GM19328 (cell line): ENCODE results near the gene CD247.

Experiments used
- ATAC-seq: cut with Tn5 transposase; IDR thresholded peaks from one replicate; pipeline ENCODE4 v1.9.1; 2021; ENCODE audit warnings: mild to moderate bottlenecking, moderate library complexity; ENCODE audit not compliant: unreplicated experiment

Gene CD247

DNA sequence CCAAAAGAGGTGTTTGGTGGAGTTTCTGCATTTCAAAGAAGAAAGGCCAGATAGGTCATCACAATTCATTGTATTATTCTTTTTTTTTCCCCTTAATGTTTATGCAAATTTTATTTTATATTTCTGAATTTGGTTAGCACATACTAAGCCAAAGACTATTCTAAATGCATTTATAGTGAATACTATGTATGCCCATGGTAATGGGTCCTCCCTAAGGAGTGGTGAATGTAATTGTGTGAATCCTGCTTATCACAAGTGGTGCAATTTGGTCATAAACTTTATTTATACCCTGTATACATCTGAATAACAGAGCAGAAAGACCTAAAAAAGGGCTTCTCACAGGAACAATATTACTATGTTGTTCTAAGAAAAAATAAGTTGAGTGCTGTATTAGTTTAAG is 99.1 kb downstream of the CD247 start:
- no peak for ATAC-seq

GRCh38 chr1:167418391-167418790 is 99.9 kb downstream of the CD247 start:
- ATAC-seq, result no peak

DNA sequence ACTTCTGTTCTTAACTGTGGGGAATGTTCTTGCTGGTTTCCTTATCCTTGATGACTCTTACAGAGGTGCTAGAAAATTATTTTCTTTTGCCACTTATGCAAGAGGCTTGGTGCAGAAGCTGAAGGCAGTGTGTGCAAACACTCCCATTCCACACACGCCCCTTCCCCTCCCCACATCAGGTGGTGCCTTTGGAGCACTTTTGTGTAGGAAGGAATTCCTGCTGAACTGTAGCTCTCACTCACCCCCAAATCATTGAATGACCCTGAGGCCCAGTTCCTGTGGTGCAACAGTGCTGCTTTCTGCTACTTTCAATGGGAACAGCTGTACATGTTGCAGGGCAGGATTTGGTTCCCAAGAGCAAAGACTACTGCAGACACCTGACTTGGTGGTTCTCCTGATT is 101.8 kb downstream of the CD247 start:
- no peak for ATAC-seq

DNA sequence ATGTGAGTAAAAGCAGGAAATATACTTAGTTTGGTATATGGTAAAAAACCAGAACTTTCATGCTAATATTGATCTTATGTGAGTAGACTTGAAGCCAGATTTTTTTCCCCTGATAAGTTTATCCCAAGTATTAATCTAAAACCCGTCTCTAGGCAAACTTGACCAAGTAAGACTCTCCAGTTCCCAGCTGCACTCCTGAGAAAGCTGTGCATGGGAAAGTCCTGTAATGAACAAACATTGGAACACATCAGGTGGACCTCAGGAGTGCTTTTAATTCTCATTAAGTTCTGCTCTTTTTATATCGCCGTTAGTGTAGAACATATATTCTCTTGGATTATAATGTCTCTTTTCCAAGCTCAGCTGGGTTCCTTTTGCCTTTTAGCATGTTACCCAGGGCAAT is 105.0 kb downstream of the CD247 start:
- no peak for ATAC-seq

GRCh38 chr1:167412920-167413319 is 105.4 kb downstream of the CD247 start:
- no peak for ATAC-seq

- no peak for ATAC-seq
These were observed 106.3 kb downstream of the CD247 start for GRCh38 chr1:167412072-167412471.

DNA sequence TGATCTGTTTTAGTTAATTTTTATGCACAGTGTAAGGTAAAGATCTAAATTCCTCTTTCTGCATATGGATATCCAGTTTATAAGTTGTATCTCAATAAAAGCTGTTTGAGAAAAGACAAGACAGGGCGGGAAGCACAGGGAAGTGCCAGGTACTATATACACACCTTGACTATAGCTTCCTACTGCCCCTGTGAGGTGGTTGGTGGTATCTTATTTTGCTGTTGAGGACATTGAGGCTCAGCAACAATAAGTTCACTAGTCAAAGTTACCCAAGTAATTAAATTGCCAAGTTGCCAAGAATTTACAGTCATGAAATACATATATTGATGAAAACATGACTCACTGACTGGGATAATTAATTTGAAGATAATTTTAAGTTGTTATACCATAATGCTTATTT is 109.1 kb downstream of the CD247 start:
- ATAC-seq, result no peak

GRCh38 chr1:167408355-167408754 is 110.0 kb downstream of the CD247 start:
- ATAC-seq, result no peak

DNA sequence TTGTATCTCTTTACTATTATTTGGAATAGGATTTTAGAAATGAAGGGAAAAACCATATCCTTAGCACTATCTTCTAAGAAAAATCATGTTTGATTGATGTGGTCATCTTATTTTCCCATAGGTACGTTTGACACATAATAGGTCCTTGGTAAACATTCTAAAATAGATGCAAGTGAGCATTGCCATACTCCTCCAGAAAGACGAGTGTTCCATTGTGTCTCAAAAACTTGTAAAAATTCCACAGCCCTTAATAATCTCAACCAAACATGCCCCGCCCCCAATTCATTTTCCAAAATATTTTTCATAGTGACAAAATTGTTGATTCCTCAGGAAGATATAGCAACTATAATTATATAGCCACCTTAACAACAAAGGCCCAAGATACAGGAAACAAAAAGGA is 113.4 kb downstream of the CD247 start:
- no peak for ATAC-seq

DNA sequence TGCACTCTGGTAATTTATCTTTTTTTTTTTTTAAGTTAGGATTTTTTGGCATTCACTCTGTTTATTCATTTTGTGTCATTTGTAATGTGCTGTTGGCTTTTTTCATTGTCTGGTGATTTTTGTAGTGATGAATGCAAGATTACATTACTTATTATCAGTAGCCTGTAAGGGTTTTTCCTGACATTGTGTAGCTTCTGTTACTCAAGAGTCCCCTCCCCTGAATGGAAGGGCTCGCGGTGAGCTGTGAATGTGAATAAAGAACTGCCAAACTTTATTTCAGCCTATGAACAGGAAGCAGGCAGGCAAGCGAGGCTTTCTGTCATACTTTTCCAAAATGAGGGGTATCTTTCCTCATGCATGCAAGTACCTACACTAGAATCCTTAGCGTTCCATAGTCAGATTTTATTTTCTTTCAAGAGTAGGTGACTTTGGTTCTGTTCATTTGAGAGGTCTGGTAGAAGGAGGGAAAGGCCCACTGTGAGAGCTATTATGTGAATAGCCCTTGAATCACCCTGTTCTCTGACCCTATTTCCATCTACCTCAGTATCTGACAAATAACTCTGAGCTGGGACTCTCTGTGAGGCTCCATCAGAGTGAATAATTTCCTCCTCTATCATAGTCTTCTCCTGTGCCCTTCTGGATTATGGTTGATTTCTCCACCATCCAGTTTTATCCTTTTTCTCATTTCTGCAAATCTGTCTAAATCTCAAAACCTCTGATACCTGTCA is 114.0 kb downstream of the CD247 start:
- no peak for ATAC-seq

GRCh38 chr1:167401260-167401873 is 117.0 kb downstream of the CD247 start:
- ATAC-seq, result peak; percentile 57

DNA sequence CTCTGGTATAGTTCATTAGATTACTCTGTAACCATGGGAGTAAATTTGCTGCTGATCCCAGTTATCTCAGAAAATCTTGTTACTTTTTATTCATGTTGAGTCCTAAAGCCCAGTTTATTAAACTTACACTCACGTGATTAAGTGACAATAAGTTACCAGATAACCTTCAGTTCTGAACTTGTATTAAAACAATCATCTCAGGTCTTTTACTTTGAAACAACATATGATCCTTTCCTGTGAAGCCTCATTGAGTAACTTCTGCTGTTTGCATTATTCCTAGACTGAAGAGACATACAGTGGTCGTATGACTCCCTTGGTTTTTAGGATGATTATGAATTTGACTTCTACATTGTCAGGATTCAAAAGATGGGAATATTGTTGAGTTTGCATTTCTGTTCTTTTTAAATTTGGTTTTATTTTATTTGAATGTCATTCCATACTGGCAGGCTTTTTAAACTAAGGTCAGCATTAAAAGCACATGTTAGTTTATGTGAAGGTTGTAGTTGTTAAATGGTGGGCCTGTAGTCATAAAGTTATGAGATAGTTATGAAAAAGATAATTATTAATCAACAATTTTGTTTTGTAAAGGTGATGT is 117.9 kb downstream of the CD247 start:
- no peak for ATAC-seq

GRCh38 chr1:167392200-167392696 is 126.1 kb downstream of the CD247 start:
- ATAC-seq, result no peak

GRCh38 chr1:167388976-167389375 is 129.4 kb downstream of the CD247 start:
- no peak for ATAC-seq

DNA sequence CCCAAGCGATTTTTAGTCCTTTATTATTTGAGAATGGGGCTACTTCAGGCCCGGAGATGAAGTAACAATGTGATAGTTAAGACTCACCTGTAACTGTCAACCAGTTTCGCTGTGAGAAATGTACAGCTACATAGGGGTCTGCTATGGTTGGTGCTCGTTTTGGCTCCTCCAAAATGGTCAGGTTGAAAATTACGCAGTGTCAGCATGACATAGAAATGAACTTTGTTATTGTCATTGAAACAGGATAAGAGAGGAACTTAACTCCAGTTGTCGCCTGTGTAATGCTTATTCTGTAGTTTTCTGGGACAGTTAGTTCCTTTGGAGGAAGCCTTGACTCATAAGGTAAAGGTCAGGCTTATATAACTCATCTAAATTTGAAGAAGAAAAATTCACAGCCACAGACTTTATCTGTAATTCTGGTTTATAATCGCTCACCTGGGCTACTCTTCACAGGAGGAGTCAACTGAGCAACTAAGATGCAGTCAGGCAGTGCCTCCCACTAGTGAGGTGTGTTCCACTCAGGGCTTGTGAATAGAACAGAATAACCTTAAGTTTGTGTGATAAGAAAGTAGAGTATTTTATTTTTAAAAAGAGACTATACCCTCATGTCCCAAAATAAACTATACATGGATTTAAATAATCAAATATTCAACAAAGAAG is 130.9 kb downstream of the CD247 start:
- ATAC-seq, result no peak
